Colonic mucosa (tissue), 4 donors: ENCODE data around the gene ADGRB3. TPM values are rescaled to one million over a fixed set of nuclear protein-coding genes. Genes with fewer than 3 reads are reported as not detected.
"Not testable (repeated sequence)": the region's sequence is repeated elsewhere in the genome, so short reads cannot be mapped to it uniquely, and the experiment has no call there.

Experiments used
- DNase-seq: peaks from one replicate; pipeline ENCODE4 v3.0.0-alpha.2; 2020
- H3K27ac ChIP-seq: fragments of 200-600 bp; one replicate; pipeline ENCODE4 v1.8.0; 2021
- H3K27me3 ChIP-seq: fragments of 200-600 bp; one replicate; pipeline ENCODE4 v1.8.0; 2021
- H3K36me3 ChIP-seq: fragments of 200-600 bp; one replicate; pipeline ENCODE4 v1.8.0; 2021
- H3K4me1 ChIP-seq: fragments of 200-600 bp; one replicate; pipeline ENCODE4 v1.8.0; 2021; ENCODE audit warnings: mild to moderate bottlenecking
- H3K4me3 ChIP-seq: fragments of 200-600 bp; one replicate; pipeline ENCODE4 v1.8.0; 2021
- H3K9ac ChIP-seq, 2 donors: one replicate each; pipeline ENCODE4 v1.7.0; 2013; ENCODE audit warnings: control low read depth in 2 of 2, low read depth in 2 of 2, low read length in 2 of 2
- H3K9me3 ChIP-seq: fragments of 200-600 bp; one replicate; pipeline ENCODE4 v1.8.0; 2021
- CTCF ChIP-seq: fragments of 200-600 bp; IDR thresholded peaks from one replicate; pipeline ENCODE4 v1.8.0; 2022; ENCODE audit warnings: antibody characterized with exemption, mild to moderate bottlenecking
- intact Hi-C: fragments of 100-400 bp; cut with DNase I; formaldehyde crosslinking; loops from one replicate; pipeline ENCODE4 v1.14.1; 2022
- total RNA-seq, 2 donors: library from RNA; stranded (reverse); fragmentation: NEBNext Ultra II Directional in 1 of 2; extraction: Animal tissue kit (Norgen Biotek cat#: 25700) in 1 of 2; gene quantifications; one replicate each; pipeline ENCODE4 v1.2.1, GENCODE V29; 2021
- donor health status: healthy.
- donor health status: DM: no; HTN: no; CAD: no.
- donor health status: DM: no; HTN: no; CAD: no.

ADGRB3 gene
- total RNA-seq, 2 donors from 2014 or later, result 0.42 to 0.98 TPM

- no peaks in the 10 kb centered on the region for H3K27me3 ChIP-seq
- intact Hi-C loops, result no loop called here
- H3K9me3 ChIP-seq, result no peaks in the 10 kb centered on the region
- H3K4me1 ChIP-seq, result no peaks in the 10 kb centered on the region
- no peak overlapping the region for H3K27ac ChIP-seq
- H3K36me3 ChIP-seq, result no peaks in the 10 kb centered on the region
- TF ChIP-seq CTCF, result no peak
- H3K4me3 ChIP-seq, result no peak overlapping the region
- H3K9ac ChIP-seq, result no peak overlapping the region
- DNase-seq, result no peak
These were observed 481.6 kb downstream of the ADGRB3 start for GRCh38 chr6:69116658-69117057.

GRCh38 chr6:69121461-69122406, 486.7 kb downstream of the ADGRB3 start:
- H3K9me3 ChIP-seq, H3K4me1 ChIP-seq, H3K27me3 ChIP-seq, DNase-seq, H3K27ac ChIP-seq, intact Hi-C loops, H3K9ac ChIP-seq, H3K36me3 ChIP-seq, H3K4me3 ChIP-seq: not testable (repeated sequence)

- Histone ChIP-seq H3K9me3 (no peaks in the 10 kb centered on the region), H3K9ac (no peak overlapping the region), H3K4me1 (no peaks in the 10 kb centered on the region), H3K36me3 (no peaks in the 10 kb centered on the region), H3K27me3 (no peaks in the 10 kb centered on the region), H3K27ac (no peak overlapping the region), H3K4me3 (no peak overlapping the region)
- no peak for TF ChIP-seq CTCF
- DNase-seq, result no peak
- intact Hi-C loops, result no loop called here
These were observed 487.3 kb downstream of the ADGRB3 start for GRCh38 chr6:69122407-69122773.

DNA sequence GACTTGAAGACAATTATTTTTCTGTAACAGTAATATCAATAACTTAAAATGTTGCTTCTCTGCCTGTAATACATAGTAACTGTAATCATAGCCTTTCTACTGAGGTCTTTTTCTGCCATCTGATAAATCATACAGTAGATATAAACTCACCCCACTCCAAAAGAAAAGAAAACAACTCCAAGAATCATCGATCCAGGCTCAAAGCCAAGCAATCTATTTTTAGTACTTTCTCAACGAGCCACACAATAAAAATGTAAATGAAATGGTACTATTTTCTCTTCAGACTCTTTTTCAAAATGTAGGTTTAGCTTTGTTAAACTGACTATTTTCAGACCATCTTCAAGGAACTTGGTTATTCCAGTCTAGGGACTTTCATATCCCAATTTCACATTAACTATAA, 493.3 kb downstream of the ADGRB3 start:
- Histone ChIP-seq H3K36me3 (no peaks in the 10 kb centered on the region), H3K27me3 (no peaks in the 10 kb centered on the region), H3K4me1 (no peaks in the 10 kb centered on the region), H3K4me3 (no peak overlapping the region), H3K27ac (no peak overlapping the region), H3K9me3 (no peaks in the 10 kb centered on the region), H3K9ac (no peak overlapping the region)
- DNase-seq, result no peak
- no peak for TF ChIP-seq CTCF
- intact Hi-C loops, result no loop called here

GRCh38 chr6:69129046-69129445, 494.0 kb downstream of the ADGRB3 start:
- TF ChIP-seq CTCF, result no peak
- H3K27ac ChIP-seq, result no peak overlapping the region
- no peak overlapping the region for H3K4me3 ChIP-seq
- intact Hi-C loops, result no loop called here
- no peak for DNase-seq
- no peaks in the 10 kb centered on the region for H3K9me3 ChIP-seq
- H3K27me3 ChIP-seq, result no peaks in the 10 kb centered on the region
- H3K4me1 ChIP-seq, result no peaks in the 10 kb centered on the region
- no peak overlapping the region for H3K9ac ChIP-seq
- H3K36me3 ChIP-seq, result no peaks in the 10 kb centered on the region

GRCh38 chr6:69135927-69136326, 500.8 kb downstream of the ADGRB3 start:
- no peak for DNase-seq
- no peaks in the 10 kb centered on the region for H3K9me3 ChIP-seq
- H3K4me3 ChIP-seq, result no peak overlapping the region
- TF ChIP-seq CTCF, result no peak
- H3K27me3 ChIP-seq, result no peaks in the 10 kb centered on the region
- H3K4me1 ChIP-seq, result no peaks in the 10 kb centered on the region
- intact Hi-C loops, result no loop called here
- no peak overlapping the region for H3K27ac ChIP-seq
- no peak overlapping the region for H3K9ac ChIP-seq
- H3K36me3 ChIP-seq, result no peaks in the 10 kb centered on the region
